ENCODE measurements around the gene PRDM16.

Gene PRDM16

GRCh38 chr1:3050603-3051002, 18.4 kb upstream of the PRDM16 start:
- no peak overlapping the region for H3K27ac ChIP-seq
- TF ChIP-seq CTCF (conservative IDR thresholded peaks at IDR 0.05): no peak
- TF ChIP-seq ZFX (IDR thresholded peaks at IDR 0.05): no peak

- no peak overlapping the region for H3K27ac ChIP-seq
- TF ChIP-seq ZFX (IDR thresholded peaks at IDR 0.05) (no peak), CTCF (conservative IDR thresholded peaks at IDR 0.05) (no peak)
Measured at GRCh38 chr1:3051270-3052268, 17.4 kb upstream of the PRDM16 start.

GRCh38 chr1:3052501-3052900, 16.5 kb upstream of the PRDM16 start:
- no peak overlapping the region for H3K27ac ChIP-seq
- no peak for TF ChIP-seq ZFX (IDR thresholded peaks at IDR 0.05)
- no peak for TF ChIP-seq CTCF (conservative IDR thresholded peaks at IDR 0.05)

- TF ChIP-seq CTCF (conservative IDR thresholded peaks at IDR 0.05): no peak
- no peak for TF ChIP-seq ZFX (IDR thresholded peaks at IDR 0.05)
- H3K27ac ChIP-seq: no peak overlapping the region
Measured at GRCh38 chr1:3053366-3053980, 15.5 kb upstream of the PRDM16 start.

- no peak overlapping the region for H3K27ac ChIP-seq
Measured at GRCh38 chr1:3053986-3054385, 15.0 kb upstream of the PRDM16 start.

GRCh38 chr1:3054474-3054873, 14.5 kb upstream of the PRDM16 start:
- no peak overlapping the region for H3K27ac ChIP-seq
- TF ChIP-seq CTCF (conservative IDR thresholded peaks at IDR 0.05) (no peak), ZFX (IDR thresholded peaks at IDR 0.05) (no peak)

More at GRCh38 chr1:3053986-3054385, 15.0 kb upstream of the PRDM16 start:
- no peak for TF ChIP-seq CTCF (conservative IDR thresholded peaks at IDR 0.05)
- no peak for TF ChIP-seq ZFX (IDR thresholded peaks at IDR 0.05)

- no peak for TF ChIP-seq CTCF (conservative IDR thresholded peaks at IDR 0.05)
- no peak for TF ChIP-seq ZFX (IDR thresholded peaks at IDR 0.05)
Measured at GRCh38 chr1:3055051-3055450, 14.0 kb upstream of the PRDM16 start.

More at GRCh38 chr1:3055051-3055450, 14.0 kb upstream of the PRDM16 start:
- H3K27ac ChIP-seq: no peak overlapping the region

All from C4-2B (cell line).